HG02642 (cell line): ENCODE data around the gene RGS9.
"Not testable (repeated sequence)": the region's sequence is repeated elsewhere in the genome, so short reads cannot be mapped to it uniquely, and the experiment has no call there.

Source experiments
- ATAC-seq: cut with Tn5 transposase; IDR thresholded peaks from one replicate; pipeline ENCODE4 v1.9.1; 2021; ENCODE audit warnings: mild to moderate bottlenecking; ENCODE audit not compliant: unreplicated experiment, poor library complexity

Gene RGS9

GRCh38 chr17:65201331-65201730, 64.2 kb downstream of the RGS9 start:
- no peak for ATAC-seq

GRCh38 chr17:65202844-65203571, 65.8 kb downstream of the RGS9 start:
- no peak for ATAC-seq

- ATAC-seq, result no peak
Observed at GRCh38 chr17:65204001-65204400, 66.8 kb downstream of the RGS9 start.

GRCh38 chr17:65205655-65206054, 68.5 kb downstream of the RGS9 start:
- no peak for ATAC-seq

- not testable (repeated sequence) for ATAC-seq
Observed at GRCh38 chr17:65207448-65207847, 70.3 kb downstream of the RGS9 start.

GRCh38 chr17:65208717-65209116, 71.5 kb downstream of the RGS9 start:
- ATAC-seq, result no peak

GRCh38 chr17:65218261-65218660, 81.1 kb downstream of the RGS9 start:
- no peak for ATAC-seq

- no peak for ATAC-seq
Observed at GRCh38 chr17:65219124-65219523, 82.0 kb downstream of the RGS9 start.

- ATAC-seq, result no peak
Observed at GRCh38 chr17:65219707-65220106, 82.5 kb downstream of the RGS9 start.

- no peak for ATAC-seq
Observed at GRCh38 chr17:65220732-65221131, 83.6 kb downstream of the RGS9 start.

GRCh38 chr17:65222214-65222738, 85.1 kb downstream of the RGS9 start:
- ATAC-seq, result no peak

GRCh38 chr17:65225061-65225460, 87.9 kb downstream of the RGS9 start:
- no peak for ATAC-seq

GRCh38 chr17:65226227-65226626, 89.1 kb downstream of the RGS9 start:
- ATAC-seq, result no peak

GRCh38 chr17:65227637-65228036, 90.5 kb downstream of the RGS9 start:
- no peak for ATAC-seq

- ATAC-seq, result no peak
Observed at GRCh38 chr17:65228287-65228686, 91.1 kb downstream of the RGS9 start.

- ATAC-seq, result peak; percentile 59
Observed at GRCh38 chr17:65228734-65229620, 91.8 kb downstream of the RGS9 start.

- ATAC-seq, result no peak
Observed at GRCh38 chr17:65229621-65229995, 92.4 kb downstream of the RGS9 start.

GRCh38 chr17:65230040-65230439, 92.9 kb downstream of the RGS9 start:
- no peak for ATAC-seq

GRCh38 chr17:65231086-65231485, 93.9 kb downstream of the RGS9 start:
- no peak for ATAC-seq

GRCh38 chr17:65231662-65232335, 94.6 kb downstream of the RGS9 start:
- ATAC-seq, result peak; percentile 57

- no peak for ATAC-seq
Observed at GRCh38 chr17:65235284-65235683, 98.1 kb downstream of the RGS9 start.
